ENCODE measurements around the gene COX7B2.
A peak's percentile ranks its signal among the peaks of the same experiment; 100 is the strongest.

The COX7B2 gene

DNA sequence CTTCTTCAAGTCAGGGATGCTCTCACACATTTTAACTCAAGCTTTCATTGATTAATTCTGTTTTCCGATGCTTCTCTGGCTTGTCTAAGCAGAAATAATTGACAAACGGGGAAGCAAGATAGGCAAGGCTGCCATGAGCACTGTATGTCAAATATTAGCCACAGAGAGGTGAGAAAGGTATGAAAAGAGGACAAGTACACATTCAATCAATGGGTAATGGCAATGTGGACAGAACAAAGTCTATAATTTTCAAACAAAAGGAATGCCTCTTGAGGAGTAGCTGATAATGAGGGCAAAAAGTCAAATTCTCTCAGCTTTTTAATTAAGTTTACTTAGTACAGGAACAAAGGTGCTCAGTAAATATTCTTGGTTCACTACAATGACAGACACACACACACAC is 19.6 kb downstream of the COX7B2 start:
- no peak for DNase-seq (ENCODE audit: low spot score)

DNA sequence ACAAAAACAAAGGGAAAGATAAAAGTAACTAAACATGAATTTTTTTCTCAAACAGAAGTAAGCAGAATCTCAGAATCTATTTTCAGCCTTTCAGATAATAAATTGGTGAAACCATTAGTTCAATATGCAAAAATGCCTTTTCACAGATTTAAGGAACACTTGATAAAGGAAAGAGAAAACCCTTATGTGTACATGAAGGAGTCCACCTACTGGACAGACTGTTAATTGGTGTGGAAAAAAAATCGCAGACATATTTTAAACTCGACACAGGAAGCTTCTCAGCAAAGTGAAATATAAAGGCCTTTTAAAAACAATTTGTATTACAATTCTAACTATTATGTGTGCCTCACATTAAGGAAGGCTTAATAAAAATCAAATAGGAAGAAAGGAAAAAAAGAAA is 22.3 kb downstream of the COX7B2 start:
- peak; percentile 19 for DNase-seq (ENCODE audit: low spot score)

DNA sequence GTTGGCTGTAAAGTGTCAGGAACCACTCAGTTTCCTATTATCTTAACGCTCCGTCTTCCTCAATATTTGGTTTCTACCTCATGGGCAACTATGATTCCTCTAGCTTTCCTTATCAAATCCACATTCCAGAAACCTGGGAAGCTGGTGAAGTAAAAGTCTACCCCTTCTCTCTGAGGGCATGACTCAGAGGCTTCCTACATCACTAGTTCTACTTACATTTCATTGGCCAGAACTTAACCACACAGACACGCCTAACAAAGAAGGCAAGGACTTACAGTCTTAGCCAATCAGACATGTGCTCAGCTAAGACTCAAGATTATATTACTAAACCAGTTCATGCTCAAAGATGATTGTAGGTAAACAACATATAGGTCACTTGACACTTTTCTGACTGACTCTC is 30.4 kb downstream of the COX7B2 start:
- no peak for DNase-seq (ENCODE audit: low spot score)

DNA sequence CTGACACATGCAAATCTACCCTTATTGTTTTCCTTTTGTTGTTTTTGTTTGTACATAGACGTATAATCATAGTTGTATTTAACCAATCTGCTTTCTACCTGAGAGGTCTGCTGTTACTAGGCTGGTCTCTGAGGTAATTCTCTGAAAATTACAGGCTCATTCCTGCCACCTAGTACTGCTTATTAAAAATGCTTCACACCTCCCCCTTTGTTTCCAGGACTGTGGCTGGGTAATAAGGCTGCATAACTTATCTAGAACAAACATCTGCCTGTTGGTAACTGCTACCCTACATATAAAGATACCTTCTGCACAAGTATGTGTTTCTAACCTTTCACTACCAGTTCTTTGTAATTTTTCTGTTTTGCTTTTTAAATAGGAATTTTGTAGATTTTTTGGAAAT is 34.2 kb downstream of the COX7B2 start:
- DNase-seq (ENCODE audit: low spot score): no peak

DNA sequence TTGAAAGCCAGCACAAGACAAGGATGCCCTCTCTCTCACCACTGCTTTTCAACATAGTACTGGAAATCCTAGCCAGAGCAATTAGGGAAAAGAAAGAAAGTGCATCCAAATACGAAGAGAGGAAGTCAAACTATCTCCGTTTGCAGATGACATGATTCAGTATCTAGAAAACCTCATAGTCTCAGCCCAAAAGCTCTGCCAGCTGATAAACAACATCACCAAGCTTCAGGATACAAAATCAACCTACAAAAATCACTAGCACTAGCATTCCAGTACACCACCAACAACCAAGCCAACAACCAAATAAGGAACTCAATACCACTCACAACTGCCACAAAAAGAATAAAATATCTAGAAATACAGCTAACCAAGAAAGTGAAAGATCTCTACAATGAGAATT is 38.6 kb downstream of the COX7B2 start:
- no peak for DNase-seq (ENCODE audit: low spot score)

DNA sequence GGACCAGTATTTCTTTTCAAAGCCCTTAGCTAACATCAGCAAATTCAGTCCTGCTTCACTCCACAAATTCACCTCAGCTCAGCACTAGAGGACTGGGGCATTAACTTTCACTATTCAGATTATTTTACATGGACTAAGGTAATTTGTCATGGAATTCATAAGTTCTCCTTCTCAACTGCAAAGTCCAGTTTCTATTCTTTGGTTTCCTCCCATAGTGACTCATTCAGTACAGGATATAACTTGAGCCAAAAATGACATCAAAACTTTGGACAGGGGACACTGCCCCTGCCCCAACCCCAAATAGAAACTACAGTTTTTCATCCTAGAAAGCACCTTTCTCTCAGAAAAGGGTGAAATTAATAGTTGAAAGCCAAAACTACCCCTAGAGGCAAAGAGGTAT is 52.7 kb downstream of the COX7B2 start:
- DNase-seq (ENCODE audit: low spot score): no peak

DNA sequence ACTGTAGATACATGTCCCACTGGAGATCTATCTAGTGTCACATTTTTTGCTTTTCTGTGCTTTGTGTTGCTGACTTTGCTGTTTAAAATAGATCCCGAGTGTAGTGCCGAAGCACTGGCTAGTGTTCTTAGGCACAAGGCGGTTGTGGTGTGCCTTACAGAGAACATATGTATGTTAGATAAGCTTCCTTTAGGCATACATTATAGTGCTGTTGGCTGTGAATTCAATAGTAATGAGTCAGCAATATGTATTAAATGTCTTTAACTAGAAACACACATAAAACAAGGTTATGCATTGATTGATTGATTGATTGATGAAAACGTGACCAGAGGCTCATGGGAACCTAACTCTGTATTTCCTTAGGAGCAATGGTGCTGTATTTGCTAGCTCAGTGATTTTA is 56.2 kb downstream of the COX7B2 start:
- DNase-seq (ENCODE audit: low spot score): no peak

DNA sequence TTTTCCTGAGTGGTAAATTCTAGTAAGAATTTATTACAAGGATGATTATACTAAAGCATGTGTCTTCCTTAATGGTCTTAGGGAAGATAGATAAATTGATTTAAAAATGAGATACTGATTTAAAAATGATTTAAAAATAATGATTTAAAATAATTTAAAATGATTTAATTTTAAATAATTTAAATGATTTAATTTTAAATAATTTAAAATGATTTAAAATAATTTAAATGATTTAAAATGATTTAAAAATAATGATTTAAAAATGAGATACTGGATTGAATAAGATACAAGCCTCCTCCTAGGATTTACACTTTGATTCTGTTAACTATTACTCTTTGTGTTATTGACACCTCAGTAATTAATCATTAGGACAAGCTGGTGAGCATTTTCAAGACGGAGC is 59.0 kb downstream of the COX7B2 start:
- no peak for DNase-seq (ENCODE audit: low spot score)

DNA sequence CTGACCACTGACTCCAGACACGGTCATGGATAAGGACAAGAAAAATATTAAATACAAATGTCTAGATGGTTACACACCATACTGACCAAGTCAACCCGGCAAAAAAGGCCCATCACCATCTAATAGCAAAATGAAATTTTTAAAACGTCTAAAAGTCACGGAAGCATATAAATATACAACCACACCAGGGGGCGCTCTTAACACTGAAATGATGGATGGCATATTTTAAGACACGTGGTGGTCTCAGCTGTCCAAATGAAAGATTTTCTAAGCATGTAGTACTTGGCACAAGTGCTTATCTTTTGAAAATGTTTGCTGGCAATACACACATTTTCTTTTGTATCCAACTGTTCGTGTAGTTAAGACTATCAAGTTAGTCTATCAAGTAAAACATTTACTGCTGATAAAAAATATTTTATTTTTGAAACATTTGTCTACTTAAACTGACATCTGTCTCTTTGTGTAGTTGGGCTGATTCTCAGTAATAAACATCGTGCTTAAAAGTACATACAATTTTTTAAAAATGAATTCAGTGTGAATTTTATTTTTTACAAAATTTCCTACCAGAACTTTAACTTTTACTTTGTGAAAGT is 64.6 kb downstream of the COX7B2 start:
- DNase-seq (ENCODE audit: low spot score): peak; percentile 15

DNA sequence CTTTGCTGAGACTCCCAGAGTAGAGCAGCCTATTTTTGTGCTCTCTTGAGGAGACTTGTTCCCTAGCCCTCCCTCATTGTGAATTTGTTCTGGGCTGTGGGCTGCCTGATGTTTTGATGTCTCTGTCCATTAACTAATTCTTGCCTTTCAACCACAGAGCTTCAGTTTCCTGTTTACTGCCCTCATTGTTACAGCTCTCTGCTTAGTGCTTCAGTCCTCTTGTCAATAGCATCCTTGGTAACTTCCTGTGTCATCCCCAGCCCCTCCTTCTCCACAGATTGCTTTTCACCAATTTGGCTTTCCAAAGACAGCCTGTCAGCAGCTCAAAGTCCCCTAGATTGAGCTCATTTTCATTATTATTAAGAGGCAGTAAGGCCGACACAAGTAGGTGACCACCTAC is 69.9 kb downstream of the COX7B2 start:
- no peak for DNase-seq (ENCODE audit: low spot score)

DNA sequence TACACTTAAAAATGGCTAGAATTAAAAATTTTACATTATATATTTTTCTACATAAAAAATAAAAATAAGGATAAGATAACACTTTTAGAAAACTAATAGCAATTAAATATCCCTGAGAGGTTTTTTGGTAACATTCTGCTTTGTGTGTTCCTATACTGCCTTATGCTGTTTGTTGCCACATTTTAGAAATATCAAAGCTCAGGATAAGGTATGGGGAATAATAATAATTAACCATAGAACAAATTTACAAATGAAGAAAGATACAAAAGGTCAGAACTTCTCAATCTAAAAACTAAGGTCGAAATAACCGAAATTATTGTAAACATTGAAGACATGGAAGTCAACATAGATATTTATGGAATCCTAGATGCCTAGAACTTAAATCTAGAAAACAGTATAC is 71.4 kb downstream of the COX7B2 start:
- no peak for DNase-seq (ENCODE audit: low spot score)

DNA sequence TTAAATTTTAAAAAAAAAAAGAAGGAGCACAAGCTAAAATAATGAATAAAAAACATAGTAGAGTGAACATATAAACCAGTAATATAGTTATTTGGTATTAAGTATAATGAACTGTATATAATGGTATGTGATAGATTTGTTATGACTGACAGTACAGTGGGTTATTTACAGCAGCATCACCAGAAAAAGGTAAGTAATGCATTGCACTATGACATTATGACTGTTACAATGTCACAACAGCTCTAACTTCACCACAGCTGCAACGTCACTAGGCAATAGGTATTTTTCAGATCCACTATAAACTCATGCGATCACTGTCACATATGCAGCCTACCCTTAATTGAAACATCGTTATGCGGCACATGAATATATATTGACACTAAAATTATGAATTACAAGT is 72.5 kb downstream of the COX7B2 start:
- DNase-seq (ENCODE audit: low spot score): no peak

DNA sequence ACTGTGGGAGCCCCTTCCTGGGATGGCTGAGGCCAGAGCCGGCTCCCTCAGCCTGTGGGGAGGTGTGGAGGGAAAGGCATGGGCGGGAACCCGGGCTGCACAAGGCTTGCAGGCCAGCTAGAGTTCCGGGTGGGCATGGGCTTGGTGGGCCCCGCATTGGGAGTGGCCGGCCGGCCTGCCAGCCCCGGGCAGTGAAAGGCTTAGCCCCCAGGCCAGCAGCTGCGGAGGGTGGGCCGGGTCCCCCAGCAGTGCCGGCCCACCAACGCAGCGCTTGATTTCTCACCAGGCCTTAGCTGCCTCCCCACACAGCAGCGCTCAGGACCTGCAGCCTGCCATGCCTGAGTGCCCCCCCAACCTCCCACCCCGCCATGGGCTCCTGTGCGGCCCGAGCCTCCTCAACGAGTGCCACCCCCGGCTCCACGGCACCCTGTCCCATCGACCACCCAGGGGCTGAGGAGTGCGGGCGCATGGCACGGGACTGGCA is 78.0 kb downstream of the COX7B2 start:
- DNase-seq (ENCODE audit: low spot score): no peak

DNA sequence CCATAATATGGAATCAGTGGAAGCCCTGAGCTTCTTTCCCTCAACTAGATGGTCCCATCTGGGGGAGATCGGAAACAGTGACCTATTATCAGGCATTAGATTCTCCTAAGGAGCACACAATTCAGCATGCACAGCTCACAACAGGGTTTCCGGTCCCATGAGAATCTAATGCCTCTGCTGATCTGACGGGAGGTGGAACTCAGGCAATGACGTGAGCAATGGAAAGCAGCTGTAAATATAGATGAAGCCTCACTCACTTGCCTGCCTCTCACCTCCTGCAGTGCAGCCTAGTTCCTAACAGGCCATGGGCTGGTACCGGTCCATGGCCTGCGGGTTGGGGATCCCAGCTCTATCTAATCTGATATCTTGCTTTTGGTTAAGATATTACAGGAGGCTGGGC is 88.9 kb downstream of the COX7B2 start:
- no peak for DNase-seq (ENCODE audit: low spot score)

DNA sequence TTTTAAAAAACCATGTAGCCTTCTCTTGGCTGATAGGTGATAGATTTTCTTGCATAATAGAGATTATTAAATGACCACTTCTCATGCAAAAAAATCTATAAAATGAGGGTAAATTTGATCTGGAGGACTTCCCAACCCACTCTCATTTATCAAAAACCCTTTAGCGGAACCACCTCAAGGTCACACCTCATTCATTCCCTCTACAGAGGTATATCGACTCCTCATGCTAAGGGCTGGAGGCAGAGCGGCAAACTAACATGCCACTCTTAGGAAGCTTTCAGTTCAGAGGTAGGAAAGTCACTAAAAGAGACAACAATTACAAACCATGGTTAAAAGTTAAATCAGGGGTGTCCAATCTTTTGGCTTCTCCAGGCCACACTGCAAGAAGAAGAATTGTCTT is 90.0 kb downstream of the COX7B2 start:
- DNase-seq (ENCODE audit: low spot score): no peak

DNA sequence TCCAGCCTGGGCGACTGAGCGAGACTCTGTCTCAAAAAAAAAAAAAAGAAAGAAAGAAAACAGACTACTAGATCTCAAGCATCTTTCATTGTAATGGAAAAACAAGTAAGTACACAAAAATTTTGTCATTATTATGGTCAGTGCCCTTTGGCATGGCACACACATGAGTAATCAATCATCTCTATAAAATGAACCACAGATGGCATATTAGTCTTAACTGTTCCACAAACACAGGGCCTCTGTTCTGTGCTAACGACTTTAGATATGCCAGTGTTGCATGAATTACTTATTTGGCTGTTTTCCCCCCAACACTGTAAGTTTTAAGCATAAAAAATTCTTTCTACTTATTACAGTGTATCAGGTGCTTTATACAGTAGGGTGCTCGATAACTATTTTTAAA is 90.4 kb downstream of the COX7B2 start:
- DNase-seq (ENCODE audit: low spot score): no peak

DNA sequence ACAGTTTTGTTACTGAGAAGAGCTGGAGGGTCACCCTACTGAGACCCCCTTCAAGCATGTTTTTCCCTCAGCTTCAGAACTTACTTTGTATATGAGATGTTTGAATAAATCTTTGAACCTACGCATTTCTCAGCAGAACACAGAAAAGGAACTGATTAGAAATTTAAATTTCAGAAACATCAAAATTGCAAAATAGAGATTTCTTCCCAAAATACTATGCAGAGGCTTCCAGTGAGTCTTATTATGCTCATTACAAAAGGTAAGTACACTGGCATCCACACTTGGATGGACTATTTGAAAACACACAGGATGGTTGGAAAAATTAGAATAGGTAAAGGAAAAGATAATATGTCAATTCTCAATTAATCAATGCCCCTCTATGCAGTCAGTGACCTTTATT is 91.2 kb downstream of the COX7B2 start:
- no peak for DNase-seq (ENCODE audit: low spot score)

DNA sequence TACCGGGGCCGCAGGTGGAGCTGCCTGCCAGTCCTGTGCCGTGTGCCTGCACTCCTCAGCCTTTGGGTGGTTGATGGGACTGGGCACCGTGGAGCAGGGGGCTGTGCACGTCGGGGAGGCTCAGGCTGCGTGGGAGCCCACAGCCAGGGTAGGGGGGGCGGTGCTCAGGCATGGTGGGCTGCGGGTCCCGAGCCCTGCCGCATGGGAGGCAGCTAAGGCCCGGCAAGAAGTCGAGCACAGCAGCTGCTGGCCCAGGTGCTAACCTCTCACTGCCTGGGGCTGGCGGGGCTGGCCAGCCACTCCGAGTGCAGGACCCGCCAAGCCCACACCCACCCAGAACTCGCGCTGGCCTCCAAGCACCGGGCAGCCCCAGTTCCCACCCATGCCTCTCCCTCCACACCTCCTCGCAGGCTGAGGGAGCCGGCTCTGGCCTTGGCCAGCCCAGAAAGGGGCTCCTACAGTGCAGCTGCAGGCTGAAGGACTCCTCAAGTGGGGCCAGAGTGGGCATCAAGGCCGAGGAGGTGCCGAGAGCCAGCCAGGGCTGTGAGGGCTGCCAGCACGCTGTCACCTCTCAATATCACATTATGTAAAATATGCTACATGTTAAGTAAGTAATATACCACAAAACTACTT is 104.1 kb downstream of the COX7B2 start:
- no peak for DNase-seq (ENCODE audit: low spot score)

DNA sequence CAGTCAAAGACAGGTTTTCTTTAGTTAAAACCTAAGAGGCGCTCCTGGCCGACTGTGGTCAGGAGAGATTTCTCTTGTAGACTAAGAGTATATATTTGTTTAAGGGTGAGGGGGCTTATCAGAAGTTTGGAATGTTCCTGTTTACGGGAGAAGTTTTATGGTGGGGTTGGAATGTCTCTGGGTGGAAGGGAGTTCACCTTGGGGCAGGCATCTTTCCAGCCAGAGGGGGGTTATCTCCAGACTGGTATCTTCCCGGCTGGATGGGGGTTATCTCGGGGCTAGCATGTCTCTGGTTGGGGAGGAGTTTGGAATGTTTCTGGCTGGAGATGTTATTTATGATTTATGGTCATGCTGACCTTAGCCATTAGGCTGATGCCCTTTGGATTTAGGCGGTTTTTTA is 116.0 kb downstream of the COX7B2 start:
- DNase-seq (ENCODE audit: low spot score): peak; percentile 58

DNA sequence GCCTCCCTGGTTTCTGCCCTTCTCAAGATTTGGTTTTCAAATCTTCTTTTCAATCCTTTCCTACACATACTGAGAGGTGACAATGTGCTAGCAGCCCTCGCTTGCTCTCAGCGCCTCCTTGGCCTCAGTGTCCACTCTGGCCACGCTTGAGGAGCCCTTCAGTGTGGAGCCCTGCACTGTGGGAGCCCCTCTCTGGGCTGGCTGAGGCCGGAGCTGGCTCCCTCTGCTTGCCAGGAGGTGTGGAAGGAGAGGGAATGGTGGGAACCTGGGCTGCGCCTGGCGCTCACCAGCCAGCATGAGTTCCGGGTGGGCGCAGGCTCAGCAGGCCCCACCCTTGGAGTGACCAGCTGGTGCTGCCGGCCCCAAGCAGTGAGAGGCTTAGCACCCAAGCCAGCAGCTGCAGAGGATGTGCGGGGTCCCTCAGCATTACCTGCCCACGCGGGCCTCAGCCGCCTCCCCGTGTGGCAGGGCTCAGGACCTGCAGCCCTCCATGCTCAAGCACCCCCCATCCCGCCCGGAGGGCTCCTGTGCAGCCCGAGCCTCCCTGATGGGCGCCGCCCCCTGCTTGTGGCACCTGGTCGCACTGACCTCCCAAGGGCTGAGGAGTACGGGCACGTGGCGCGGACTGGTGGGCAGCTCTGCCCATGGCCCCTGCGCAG is 127.5 kb downstream of the COX7B2 start:
- no peak for DNase-seq (ENCODE audit: low spot score)

DNA sequence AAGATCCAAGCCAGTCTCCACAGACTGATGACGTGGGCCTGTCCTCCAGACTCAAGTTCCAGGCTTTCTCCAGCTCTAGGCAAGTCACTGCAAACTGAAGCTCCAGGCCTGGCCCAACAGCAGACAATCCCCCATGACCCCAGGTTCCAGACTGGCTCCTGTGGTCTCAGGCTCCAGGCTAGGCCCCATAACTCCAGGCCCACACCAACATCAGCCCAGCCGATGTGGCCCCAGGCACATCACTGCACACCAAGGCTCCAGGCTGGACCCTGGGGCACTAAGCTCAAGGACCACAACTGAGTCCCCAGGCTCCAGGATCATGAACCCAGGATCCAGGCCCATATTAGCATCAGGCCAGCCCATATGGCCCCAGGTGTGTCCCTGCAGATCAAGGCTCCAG is 143.6 kb downstream of the COX7B2 start:
- no peak for DNase-seq (ENCODE audit: low spot score)

DNA sequence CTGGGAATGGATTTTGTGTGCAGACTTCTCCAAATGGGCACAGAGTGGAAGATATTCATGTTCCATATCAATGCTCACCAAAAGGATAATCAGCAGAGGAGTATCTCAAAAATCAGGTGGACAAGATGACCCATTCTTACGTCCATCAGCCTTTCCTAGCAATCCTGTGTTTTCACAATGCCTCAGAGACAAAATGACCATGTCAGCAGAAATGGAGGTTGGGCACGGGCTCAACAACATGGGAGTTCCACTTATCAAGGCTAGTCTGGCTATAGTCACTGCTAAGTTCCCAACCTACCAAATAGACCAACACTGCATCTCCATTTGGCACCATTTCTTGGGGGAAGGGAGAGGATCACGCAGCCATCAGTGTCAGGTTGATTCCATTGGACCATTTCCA is 179.0 kb downstream of the COX7B2 start:
- DNase-seq (ENCODE audit: low spot score): no peak

DNA sequence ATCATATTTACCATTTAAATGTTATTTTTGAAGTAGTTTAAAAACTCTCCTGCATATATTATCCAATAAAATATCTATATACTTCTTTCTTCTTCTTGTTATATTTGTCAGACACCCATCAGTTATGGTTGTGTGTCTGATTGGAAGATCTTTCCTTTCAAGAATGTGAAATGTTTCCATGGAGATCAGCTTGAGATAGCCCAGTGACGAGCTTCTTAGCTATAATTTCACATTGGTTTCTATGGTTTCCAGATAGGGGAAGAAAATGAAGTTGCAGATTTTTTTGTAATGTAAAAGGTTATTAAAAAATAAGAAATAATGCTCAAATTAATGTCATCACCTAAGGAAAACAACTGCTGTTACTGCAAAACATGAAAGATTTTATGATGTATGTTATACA is 189.0 kb downstream of the COX7B2 start:
- DNase-seq (ENCODE audit: low spot score): no peak

DNA sequence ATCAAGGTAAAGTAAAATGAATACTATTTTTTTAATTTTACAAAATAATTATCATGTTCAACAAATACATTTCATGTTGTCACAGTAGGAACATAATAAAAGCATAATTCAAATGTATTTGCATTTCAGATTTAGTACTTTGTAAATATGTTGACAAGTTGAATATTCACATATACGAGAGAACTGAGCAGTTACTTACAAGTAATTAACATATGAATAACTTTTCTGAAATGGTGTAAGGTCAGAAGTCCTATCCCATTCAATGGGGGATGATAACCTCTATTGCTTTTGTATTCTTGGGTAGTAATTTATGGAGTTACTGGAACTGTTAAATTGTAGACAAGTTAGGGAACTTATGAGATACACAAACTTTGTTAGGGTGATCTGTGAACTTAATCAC is 191.1 kb downstream of the COX7B2 start:
- DNase-seq (ENCODE audit: low spot score): no peak
